ENCODE data around the gene RAD17.

Gene RAD17

GRCh38 chr5:69414885-69415583 is 45.4 kb downstream of the RAD17 start, which contains the start of gene MARVELD2:
Gene MARVELD2, plus strand, starts transcription at chr5:69415116. Its CDS starts 4,270 bp downstream, at chr5:69419386.
- TF ChIP-seq TEAD4 (IDR thresholded peaks at IDR 0.05) (0 out of 2 replicates have a peak, but pooled peaks have one; percentile 22), CEBPB (IDR thresholded peaks at IDR 0.05) (no peak), NFIC (IDR thresholded peaks at IDR 0.05) (no peak), YY1 (IDR thresholded peaks at IDR 0.05; ENCODE audit: low read depth) (peak; percentile 55), TCF12 (IDR thresholded peaks at IDR 0.05; ENCODE audit: low read depth) (peak; percentile 58), CREB1 (IDR thresholded peaks at IDR 0.05; ENCODE audit: low read depth) (no peak), EP300 (IDR thresholded peaks at IDR 0.05; ENCODE audit: borderline replicate concordance) (peak; percentile 5; the same call in 1 of the 2 replicates), EGR1 (IDR thresholded peaks at IDR 0.05) (0 out of 2 replicates have a peak, but pooled peaks have one; percentile 22), RAD21 (IDR thresholded peaks at IDR 0.05; ENCODE audit: low read depth) (peak; percentile 50; the same call in 1 of the 2 replicates), TAF1 (IDR thresholded peaks at IDR 0.05; ENCODE audit: low read depth) (peak; percentile 64; the same call in 1 of the 2 replicates), REST (IDR thresholded peaks at IDR 0.05; ENCODE audit: low read depth) (no peak; the same call in 1 of the 2 replicates), FOXM1 (IDR thresholded peaks at IDR 0.05; ENCODE audit: borderline replicate concordance, low read depth) (no peak), ZBTB7A (IDR thresholded peaks at IDR 0.05; ENCODE audit: low read depth) (no peak)
- TF ChIP-seq, protein P1, sequence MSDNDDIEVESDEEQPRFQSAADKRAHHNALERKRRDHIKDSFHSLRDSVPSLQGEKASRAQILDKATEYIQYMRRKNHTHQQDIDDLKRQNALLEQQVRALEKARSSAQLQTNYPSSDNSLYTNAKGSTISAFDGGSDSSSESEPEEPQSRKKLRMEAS (IDR thresholded peaks at IDR 0.05), result peak; percentile 80
- TF ChIP-seq, protein P2, sequence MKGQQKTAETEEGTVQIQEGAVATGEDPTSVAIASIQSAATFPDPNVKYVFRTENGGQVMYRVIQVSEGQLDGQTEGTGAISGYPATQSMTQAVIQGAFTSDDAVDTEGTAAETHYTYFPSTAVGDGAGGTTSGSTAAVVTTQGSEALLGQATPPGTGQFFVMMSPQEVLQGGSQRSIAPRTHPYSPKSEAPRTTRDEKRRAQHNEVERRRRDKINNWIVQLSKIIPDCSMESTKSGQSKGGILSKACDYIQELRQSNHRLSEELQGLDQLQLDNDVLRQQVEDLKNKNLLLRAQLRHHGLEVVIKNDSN (IDR thresholded peaks at IDR 0.05), result peak; percentile 97

- TF ChIP-seq EP300 (IDR thresholded peaks at IDR 0.05; ENCODE audit: borderline replicate concordance), result no peak
- peak; percentile 84 for TF ChIP-seq YY1 (IDR thresholded peaks at IDR 0.05; ENCODE audit: low read depth)
- TF ChIP-seq CREB1 (IDR thresholded peaks at IDR 0.05; ENCODE audit: low read depth), result no peak
- TF ChIP-seq ZBTB7A (IDR thresholded peaks at IDR 0.05; ENCODE audit: low read depth), result no peak
- TF ChIP-seq TCF12 (IDR thresholded peaks at IDR 0.05; ENCODE audit: low read depth), result no peak
- TF ChIP-seq EGR1 (IDR thresholded peaks at IDR 0.05), result no peak
- TF ChIP-seq, protein P1 (IDR thresholded peaks at IDR 0.05), result no peak
- no peak for TF ChIP-seq RAD21 (IDR thresholded peaks at IDR 0.05; ENCODE audit: low read depth)
- TF ChIP-seq REST (IDR thresholded peaks at IDR 0.05; ENCODE audit: low read depth), result no peak
- no peak for TF ChIP-seq CEBPB (IDR thresholded peaks at IDR 0.05)
- TF ChIP-seq TAF1 (IDR thresholded peaks at IDR 0.05; ENCODE audit: low read depth), result peak; percentile 17; the same call in 1 of the 2 replicates
- TF ChIP-seq NFIC (IDR thresholded peaks at IDR 0.05), result no peak
- TF ChIP-seq FOXM1 (IDR thresholded peaks at IDR 0.05; ENCODE audit: borderline replicate concordance, low read depth), result no peak
Measured at GRCh38 chr5:69415584-69415958, 46.0 kb downstream of the RAD17 start.

- TF ChIP-seq, protein P1 (IDR thresholded peaks at IDR 0.05), result no peak
- TF ChIP-seq YY1 (IDR thresholded peaks at IDR 0.05; ENCODE audit: low read depth), result no peak
- TF ChIP-seq ZBTB7A (IDR thresholded peaks at IDR 0.05; ENCODE audit: low read depth), result no peak
- TF ChIP-seq TAF1 (IDR thresholded peaks at IDR 0.05; ENCODE audit: low read depth), result no peak
- TF ChIP-seq RAD21 (IDR thresholded peaks at IDR 0.05; ENCODE audit: low read depth), result no peak
- TF ChIP-seq CEBPB (IDR thresholded peaks at IDR 0.05), result no peak
- TF ChIP-seq TCF12 (IDR thresholded peaks at IDR 0.05; ENCODE audit: low read depth), result no peak
- TF ChIP-seq, protein P2 (IDR thresholded peaks at IDR 0.05), result no peak
- TF ChIP-seq TEAD4 (IDR thresholded peaks at IDR 0.05), result no peak
- TF ChIP-seq CREB1 (IDR thresholded peaks at IDR 0.05; ENCODE audit: low read depth), result no peak
- TF ChIP-seq REST (IDR thresholded peaks at IDR 0.05; ENCODE audit: low read depth), result no peak
- TF ChIP-seq EP300 (IDR thresholded peaks at IDR 0.05; ENCODE audit: borderline replicate concordance), result no peak
- TF ChIP-seq FOXM1 (IDR thresholded peaks at IDR 0.05; ENCODE audit: borderline replicate concordance, low read depth), result no peak
- no peak for TF ChIP-seq NFIC (IDR thresholded peaks at IDR 0.05)
- no peak for TF ChIP-seq EGR1 (IDR thresholded peaks at IDR 0.05)
Measured at GRCh38 chr5:69416180-69416579, 46.6 kb downstream of the RAD17 start.

Measured in Ishikawa (cell line).